RPMI8226 (cell line): ENCODE measurements around the gene HES5.

Experiments
- DNase-seq: peaks from one replicate; pipeline ENCODE4 v3.0.0-alpha.2; 2015

HES5 gene

GRCh38 chr1:2499986-2500596, 30.0 kb downstream of the HES5 start:
- no peak for DNase-seq

GRCh38 chr1:2499260-2499659, 30.8 kb downstream of the HES5 start:
- DNase-seq, result peak; percentile 44

- no peak for DNase-seq
These were observed 31.4 kb downstream of the HES5 start for GRCh38 chr1:2498648-2499047.

- no peak for DNase-seq
These were observed 32.2 kb downstream of the HES5 start for GRCh38 chr1:2497891-2498290.

- no peak for DNase-seq
These were observed 33.3 kb downstream of the HES5 start for GRCh38 chr1:2496746-2497145.

GRCh38 chr1:2496087-2496622, 33.9 kb downstream of the HES5 start:
- peak; percentile 54 for DNase-seq

GRCh38 chr1:2495546-2495945, 34.5 kb downstream of the HES5 start:
- no peak for DNase-seq

GRCh38 chr1:2495026-2495425, 35.0 kb downstream of the HES5 start:
- DNase-seq, result peak; percentile 58

- no peak for DNase-seq
These were observed 35.8 kb downstream of the HES5 start for GRCh38 chr1:2494323-2494693.

- no peak for DNase-seq
These were observed 36.3 kb downstream of the HES5 start for GRCh38 chr1:2493691-2494322.

GRCh38 chr1:2493218-2493617, 36.8 kb downstream of the HES5 start:
- DNase-seq, result no peak

GRCh38 chr1:2492091-2492490, 38.0 kb downstream of the HES5 start:
- peak; percentile 89 for DNase-seq

- no peak for DNase-seq
These were observed 40.4 kb downstream of the HES5 start for GRCh38 chr1:2489615-2490014.

- DNase-seq, result no peak
These were observed 41.4 kb downstream of the HES5 start for GRCh38 chr1:2488688-2489087.

- no peak for DNase-seq
These were observed 43.5 kb downstream of the HES5 start for GRCh38 chr1:2486558-2486957.

- no peak for DNase-seq
These were observed 44.0 kb downstream of the HES5 start for GRCh38 chr1:2486041-2486440.

GRCh38 chr1:2483970-2484369, 46.1 kb downstream of the HES5 start:
- no peak for DNase-seq

- DNase-seq, result no peak
These were observed 47.0 kb downstream of the HES5 start for GRCh38 chr1:2483026-2483425.

GRCh38 chr1:2482588-2482987, 47.5 kb downstream of the HES5 start:
- no peak for DNase-seq

- DNase-seq, result no peak
These were observed 48.2 kb downstream of the HES5 start for GRCh38 chr1:2481885-2482284.

GRCh38 chr1:2480986-2481364, 49.1 kb downstream of the HES5 start:
- DNase-seq, result peak; percentile 84

- DNase-seq, result peak; percentile 93
These were observed 49.7 kb downstream of the HES5 start for GRCh38 chr1:2480236-2480985.

- peak; percentile 44 for DNase-seq
These were observed 50.4 kb downstream of the HES5 start for GRCh38 chr1:2479618-2480017.

GRCh38 chr1:2479186-2479585, 50.9 kb downstream of the HES5 start:
- no peak for DNase-seq
